ENCODE results near the gene PIP5KL1.

DNA sequence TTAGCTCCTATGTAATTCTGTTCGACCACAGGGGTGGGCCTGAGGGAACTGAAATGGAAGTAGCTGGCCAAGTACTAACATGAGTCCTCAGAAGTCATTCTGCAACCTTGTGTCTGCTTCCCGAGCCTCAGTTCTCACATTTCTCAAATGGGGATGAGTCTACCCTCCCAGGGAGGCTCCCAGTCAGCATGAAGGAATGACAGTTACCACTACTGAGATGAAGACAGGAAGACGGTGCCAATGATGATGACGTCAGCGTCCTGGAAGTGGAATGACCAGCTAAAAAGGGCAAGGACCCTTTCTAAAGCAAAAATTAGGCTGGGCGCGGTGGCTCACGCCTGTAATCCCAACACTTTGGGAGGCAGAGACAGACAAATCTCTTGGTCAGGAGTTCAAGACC is 6.8 kb downstream of the PIP5KL1 start:
- TF ChIP-seq MAZ (IDR thresholded peaks at IDR 0.05; ENCODE audit: borderline replicate concordance, low read depth, low read length) = no peak
- TF ChIP-seq, protein P1, sequence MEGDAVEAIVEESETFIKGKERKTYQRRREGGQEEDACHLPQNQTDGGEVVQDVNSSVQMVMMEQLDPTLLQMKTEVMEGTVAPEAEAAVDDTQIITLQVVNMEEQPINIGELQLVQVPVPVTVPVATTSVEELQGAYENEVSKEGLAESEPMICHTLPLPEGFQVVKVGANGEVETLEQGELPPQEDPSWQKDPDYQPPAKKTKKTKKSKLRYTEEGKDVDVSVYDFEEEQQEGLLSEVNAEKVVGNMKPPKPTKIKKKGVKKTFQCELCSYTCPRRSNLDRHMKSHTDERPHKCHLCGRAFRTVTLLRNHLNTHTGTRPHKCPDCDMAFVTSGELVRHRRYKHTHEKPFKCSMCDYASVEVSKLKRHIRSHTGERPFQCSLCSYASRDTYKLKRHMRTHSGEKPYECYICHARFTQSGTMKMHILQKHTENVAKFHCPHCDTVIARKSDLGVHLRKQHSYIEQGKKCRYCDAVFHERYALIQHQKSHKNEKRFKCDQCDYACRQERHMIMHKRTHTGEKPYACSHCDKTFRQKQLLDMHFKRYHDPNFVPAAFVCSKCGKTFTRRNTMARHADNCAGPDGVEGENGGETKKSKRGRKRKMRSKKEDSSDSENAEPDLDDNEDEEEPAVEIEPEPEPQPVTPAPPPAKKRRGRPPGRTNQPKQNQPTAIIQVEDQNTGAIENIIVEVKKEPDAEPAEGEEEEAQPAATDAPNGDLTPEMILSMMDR (conservative IDR thresholded peaks at IDR 0.05; ENCODE audit: low read depth, low read length) = no peak

Data from IMR-90 (cell line).